ENCODE measurements around the gene IL16. TPM values are rescaled to one million over a fixed set of nuclear protein-coding genes. Genes with fewer than 3 reads are reported as not detected.

Gene IL16
- total RNA-seq, 1 donor from 2014 or later: 54.0 TPM

DNA sequence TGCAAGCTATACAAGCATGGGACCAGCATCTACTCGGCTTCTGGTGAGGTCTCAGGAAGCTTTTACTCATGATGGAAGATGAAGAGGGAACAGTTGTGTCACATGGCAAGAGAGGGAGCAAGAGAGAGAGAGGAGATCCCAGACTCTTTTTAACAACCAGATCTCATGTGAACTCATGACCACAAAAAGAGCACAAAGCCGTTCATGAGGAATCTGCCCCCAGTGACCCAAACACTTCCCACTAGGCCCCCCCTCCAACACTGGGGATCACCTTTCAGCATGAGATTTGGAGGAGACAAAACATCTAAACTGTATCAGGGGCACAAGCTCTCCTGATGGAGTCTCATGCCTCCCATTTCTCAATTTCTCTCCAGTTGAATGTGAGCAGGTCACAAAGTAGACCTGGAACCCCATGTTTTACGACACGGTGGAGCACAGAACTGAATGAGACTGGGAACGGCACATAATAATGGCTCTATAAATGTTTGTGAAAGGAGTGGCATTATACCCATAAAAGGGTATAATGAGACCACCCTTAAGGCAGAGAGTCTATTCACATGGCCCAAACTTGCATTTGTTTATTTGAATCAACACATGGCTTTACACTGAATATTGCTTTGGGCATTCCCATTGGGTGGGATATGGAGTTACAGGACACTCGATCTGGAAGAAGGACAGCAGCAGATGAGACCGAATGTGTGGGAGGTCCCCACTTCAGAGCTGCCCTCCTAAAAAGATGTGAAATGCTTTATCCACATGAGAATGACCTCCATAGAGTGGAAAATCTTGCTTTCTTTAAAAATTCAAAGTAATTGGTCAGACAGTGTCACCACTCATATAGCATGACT lies 38.8 kb downstream of the IL16 start:
- intact Hi-C loops (cut with DNase I): no loop called here
- ATAC-seq (no peak), DNase-seq (ENCODE audit: low spot score) (no peak)

DNA sequence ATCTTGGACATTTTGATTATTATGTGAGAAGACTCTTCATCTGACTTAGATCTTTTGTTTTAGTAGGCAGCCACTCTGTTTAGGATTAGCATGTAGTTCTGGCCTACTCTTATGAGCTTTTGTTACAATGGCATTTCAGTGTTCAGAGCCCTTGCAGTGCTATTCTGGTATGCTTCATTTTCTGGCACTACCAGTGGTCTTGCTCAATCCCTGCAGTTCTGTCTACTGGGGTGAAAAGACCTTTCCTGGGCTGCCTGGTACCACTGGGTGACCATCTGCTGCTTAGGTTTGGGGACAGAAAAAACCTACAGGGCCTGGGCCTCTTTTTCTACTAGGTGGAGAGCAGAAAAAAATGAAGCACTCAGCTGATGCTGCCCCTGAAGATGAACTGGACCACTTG lies 42.5 kb downstream of the IL16 start:
- DNase-seq (ENCODE audit: low spot score) (no peak), ATAC-seq (peak; percentile 76)
- intact Hi-C loops (cut with DNase I): no loop called here

- intact Hi-C loops (cut with DNase I): no loop called here
- no peak for DNase-seq (ENCODE audit: low spot score)
- ATAC-seq: no peak
These were observed 46.1 kb downstream of the IL16 start for GRCh38 chr15:81242778-81243177.

DNA sequence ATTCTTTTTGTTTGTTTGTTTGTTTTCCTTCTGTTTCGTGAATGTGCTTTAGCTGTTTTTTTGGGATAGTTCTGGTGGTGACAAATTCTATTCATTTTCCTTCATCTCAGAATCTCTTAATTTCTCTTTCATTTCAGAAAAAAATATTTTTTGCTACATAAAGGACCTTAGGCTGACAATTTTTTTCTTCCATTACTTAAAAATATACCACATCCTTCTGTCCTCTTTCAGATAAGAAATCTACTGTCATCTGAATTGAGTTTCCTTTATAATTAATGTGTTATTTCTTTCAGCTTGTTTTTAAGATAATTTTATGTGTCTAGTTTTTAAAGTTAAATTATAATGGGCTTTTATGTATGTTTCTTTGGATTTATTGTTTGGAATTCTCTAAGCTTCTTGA lies 47.6 kb downstream of the IL16 start:
- ATAC-seq (no peak), DNase-seq (ENCODE audit: low spot score) (no peak)
- intact Hi-C loops (cut with DNase I): no loop called here

GRCh38 chr15:81253846-81254245 lies 57.2 kb downstream of the IL16 start:
- intact Hi-C loops (cut with DNase I): no loop called here
- DNase-seq (ENCODE audit: low spot score) (no peak), ATAC-seq (no peak)

DNA sequence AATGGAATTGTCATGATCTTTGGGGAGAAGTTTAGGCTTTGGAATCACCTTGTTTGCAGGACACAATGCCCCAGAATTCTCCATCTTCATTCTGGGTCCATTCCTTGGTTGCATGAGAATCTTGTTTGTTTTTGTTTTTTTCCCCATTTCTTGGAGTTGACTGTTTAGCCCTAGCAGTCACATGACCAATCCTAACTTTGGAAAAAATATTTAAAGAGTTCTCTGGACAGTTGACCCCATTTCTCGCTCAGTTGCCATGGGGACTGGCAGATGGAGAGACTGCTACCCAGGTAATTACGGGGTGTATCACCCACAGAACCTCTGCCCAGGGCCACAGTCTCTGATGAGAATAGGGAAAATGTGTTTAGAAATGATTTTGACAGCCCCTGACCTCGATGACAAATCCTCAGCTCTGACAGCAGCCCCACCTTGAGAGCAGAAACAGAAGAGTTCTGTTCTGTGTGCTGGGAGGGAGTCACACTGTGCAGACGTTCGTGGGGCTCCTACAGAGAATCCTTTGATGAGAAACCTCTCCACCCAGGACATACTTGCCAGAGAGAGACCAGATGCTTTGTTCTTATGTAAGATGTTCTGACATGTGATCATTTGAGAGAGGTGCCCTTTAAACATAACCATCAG lies 57.7 kb downstream of the IL16 start:
- DNase-seq (ENCODE audit: low spot score): no peak
- intact Hi-C loops (cut with DNase I): no loop called here
- peak; percentile 82 for ATAC-seq

GRCh38 chr15:81254916-81255290 lies 58.2 kb downstream of the IL16 start:
- intact Hi-C loops (cut with DNase I): no loop called here
- ATAC-seq (no peak), DNase-seq (ENCODE audit: low spot score) (no peak)

DNA sequence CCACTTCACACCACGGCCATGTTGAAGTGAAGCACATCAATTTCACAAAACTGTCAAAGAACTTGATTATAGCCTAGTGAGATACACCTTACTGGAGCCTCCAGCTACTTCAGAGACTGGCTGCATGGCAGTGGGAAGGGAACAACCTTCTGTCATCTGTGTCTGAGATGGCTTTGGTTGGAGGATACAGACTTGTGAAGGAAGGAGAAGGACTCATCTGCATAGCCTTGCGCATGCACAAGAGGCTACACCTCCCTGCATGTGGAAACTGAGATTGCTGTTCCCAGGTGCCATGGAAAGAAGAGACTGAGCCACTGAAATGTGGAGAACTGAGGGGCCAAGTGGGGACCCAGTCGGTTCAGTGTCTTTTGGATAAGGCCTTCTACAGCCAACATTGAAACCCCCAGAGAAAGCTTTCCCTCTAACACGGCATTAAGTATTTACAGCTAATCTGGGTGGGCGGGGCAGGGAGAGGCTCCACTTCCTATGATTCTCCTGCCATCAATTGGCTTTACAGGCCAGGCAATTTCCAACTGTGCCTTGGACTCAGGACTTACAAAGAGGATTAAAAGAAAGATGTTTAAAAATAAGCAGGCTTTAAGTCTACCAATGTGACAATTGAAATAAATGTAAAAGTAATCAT lies 58.8 kb downstream of the IL16 start:
- no peak for ATAC-seq
- intact Hi-C loops (cut with DNase I): no loop called here
- no peak for DNase-seq (ENCODE audit: low spot score)

GRCh38 chr15:81255958-81256320 lies 59.3 kb downstream of the IL16 start:
- DNase-seq (ENCODE audit: low spot score) (no peak), ATAC-seq (no peak)
- intact Hi-C loops (cut with DNase I): no loop called here

GRCh38 chr15:81256916-81257315 lies 60.2 kb downstream of the IL16 start:
- intact Hi-C loops (cut with DNase I): no loop called here
- DNase-seq (ENCODE audit: low spot score) (no peak), ATAC-seq (peak; percentile 73)

- DNase-seq (ENCODE audit: low spot score) (no peak), ATAC-seq (no peak)
- intact Hi-C loops (cut with DNase I): no loop called here
These were observed 60.8 kb downstream of the IL16 start for GRCh38 chr15:81257435-81257834.

- ATAC-seq: no peak
- intact Hi-C loops (cut with DNase I): no loop called here
- DNase-seq (ENCODE audit: low spot score): no peak
These were observed 61.8 kb downstream of the IL16 start for GRCh38 chr15:81258455-81258854.

- intact Hi-C loops (cut with DNase I): no loop called here
- DNase-seq (ENCODE audit: low spot score) (no peak), ATAC-seq (no peak)
These were observed 63.1 kb downstream of the IL16 start for GRCh38 chr15:81259760-81260298.

DNA sequence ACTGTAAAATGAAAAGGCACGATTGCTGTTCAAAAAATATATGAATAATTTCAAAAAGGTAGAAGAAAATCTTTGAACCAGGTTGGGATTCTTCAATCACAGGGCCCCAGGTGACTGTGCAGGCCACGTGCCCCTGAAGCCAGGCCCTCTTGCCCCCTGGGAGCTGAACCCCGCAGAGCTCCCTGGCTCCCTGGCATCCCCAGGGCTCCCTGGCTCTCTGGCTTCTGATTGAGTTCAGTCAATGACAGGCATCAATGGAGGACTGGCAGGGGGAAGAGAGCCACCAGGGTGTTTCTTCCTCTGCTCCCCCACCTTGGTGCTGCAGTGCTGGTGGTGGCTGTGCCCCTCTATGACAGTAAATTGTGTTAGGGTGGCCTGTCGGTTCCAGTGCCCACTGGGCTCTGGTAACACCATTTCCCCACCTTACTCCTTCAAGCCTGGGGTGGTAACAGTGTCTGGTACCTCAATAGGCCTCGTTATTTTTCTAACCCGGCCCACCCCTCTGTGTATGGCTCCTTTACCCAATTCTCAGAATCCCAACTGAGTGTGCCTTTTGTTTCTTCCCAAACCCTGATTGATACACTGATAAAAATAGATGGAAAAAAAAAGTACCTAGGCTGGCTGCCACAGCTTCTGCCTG lies 64.6 kb downstream of the IL16 start:
- intact Hi-C loops (cut with DNase I): no loop called here
- DNase-seq (ENCODE audit: low spot score) (no peak), ATAC-seq (no peak)

GRCh38 chr15:81263477-81263876 lies 66.8 kb downstream of the IL16 start:
- DNase-seq (ENCODE audit: low spot score) (no peak), ATAC-seq (no peak)
- intact Hi-C loops (cut with DNase I): no loop called here

DNA sequence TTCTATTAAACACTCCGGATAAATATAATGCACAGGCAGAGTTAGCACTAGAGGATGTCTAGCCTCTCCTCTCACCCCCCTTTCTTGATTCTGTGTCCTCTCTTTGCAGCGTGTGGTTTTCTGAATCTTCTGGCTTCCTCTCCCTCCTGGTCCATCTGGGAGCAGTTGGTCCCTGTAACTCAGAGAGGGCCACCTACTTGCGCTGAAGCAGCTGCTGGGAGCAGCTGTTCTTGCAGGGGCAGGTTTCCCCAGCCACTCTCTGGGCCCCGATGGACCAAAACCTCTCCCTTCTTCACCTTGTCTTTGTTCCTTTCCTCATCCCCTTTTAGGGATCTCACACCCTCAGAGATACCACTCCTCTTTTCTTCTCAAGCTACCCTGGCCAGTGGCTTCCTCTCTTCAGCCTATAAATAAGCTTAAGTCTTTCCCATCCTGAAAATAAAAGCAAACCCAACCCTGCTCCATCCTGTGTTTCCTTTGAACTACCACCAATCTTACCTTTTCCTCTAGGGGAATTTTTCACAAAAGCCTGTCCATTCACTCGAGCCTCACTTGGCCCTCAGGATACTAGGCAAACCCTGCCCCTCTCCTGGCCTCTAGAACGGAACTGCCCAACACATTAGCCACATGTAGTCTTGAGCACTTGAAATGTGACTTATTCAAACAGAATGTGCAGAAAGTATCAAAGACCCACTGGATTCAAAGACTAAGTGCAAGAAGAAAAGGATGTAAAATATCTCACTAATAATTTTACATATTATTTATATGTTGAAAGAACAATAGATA lies 67.6 kb downstream of the IL16 start:
- DNase-seq (ENCODE audit: low spot score): no peak
- intact Hi-C loops (cut with DNase I): no loop called here
- ATAC-seq: no peak

DNA sequence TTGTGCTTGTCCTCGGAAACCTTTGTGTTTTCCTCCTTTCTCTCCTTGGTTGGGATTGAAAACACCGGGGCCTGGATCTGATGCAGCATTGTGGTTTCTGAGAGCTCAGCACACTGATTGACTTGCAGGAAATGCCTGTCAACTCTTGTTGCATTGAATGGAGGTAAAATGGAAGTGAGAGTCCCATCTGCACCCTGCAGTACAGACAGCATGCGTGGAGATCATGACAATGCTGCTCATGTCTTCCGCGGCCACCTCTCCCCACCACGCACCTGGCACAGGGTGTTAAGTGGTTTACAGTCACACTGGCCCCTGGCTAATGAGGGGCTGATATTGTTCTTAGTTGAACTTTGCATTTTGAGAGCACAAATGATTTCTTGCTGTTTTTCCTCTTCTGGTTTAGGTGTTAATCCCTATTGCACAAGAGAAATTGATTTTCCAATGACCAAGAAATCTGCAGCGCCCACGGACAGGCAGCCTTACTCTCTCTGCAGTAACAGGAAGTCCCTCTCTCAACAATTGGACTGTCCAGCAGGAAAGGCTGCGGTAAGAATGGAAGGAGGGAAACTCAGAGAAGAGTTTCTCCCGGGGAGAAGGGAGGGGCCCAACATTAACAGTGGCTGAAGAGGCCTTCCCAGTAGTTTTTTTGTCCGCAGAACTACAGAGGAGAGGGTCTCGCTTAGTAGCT lies 68.7 kb downstream of the IL16 start:
- ATAC-seq: peak; percentile 49
- DNase-seq (ENCODE audit: low spot score): no peak
- intact Hi-C loops (cut with DNase I): loop anchor here (5.0 kb wide), 1 partner anchor 108 kb away; no protein-coding TSS in a partner anchor
